Mammary epithelial cell (primary cell): Measurements from ENCODE around the gene NT5C.

Experiments used
- EZH2 ChIP-seq: IDR thresholded peaks from 2 replicates; pipeline ENCODE4 v1.6.1; 2012; ENCODE audit warnings: low read length, inconsistent platforms, borderline replicate concordance
- TF ChIP-seq, protein P1 (sequence below), 2 donors: IDR thresholded peaks in 1 of 2; conservative IDR thresholded peaks in 1 of 2; 2 replicates each; pipeline ENCODE4 v1.5.1; 2011 to 2012; ENCODE audit warnings: inconsistent platforms in 2 of 2, low read length in 2 of 2, mild to moderate bottlenecking in 2 of 2, control low read depth in 1 of 2, low read depth in 1 of 2; ENCODE audit not compliant: insufficient read depth in 1 of 2; ENCODE audit errors: extremely low read depth in 1 of 2

DNA sequence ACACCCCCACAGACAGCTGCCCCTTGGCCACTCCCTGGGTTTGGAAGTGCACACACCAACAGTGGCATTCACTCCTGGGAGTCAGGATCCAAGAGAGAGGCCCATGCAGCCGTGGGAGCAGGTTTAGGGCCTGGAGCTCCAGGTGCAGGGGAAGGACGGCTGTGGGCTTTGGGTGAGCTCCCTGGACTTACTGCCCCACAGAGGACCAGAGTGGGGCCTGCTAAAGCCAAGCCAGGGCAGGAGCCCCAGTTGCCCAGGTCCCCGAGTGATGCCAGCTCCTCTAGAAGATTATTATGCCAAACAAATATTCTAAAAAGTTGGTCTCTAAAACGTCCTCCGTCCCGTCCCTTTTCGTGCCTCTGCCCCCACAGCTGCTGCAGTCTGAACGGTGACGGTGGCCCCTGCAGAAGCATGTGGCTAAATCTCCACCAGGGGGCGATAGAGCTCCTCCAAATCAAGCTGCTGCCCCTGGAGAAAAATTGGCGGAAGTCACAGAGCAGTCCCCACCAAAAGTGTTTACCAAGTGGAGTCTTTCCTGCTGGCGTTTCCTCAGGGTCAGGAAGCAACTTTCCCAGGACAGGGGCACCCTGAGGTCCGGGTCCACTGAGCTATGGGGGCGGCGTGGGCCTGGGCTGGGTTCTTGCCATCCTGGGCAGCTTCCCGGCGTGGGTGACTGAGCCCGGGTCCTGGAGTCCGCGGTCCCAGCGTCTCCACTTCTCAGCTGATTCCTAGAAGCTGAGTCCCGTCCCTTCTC lies 17.6 kb downstream of the NT5C start:
- TF ChIP-seq, protein P1, sequence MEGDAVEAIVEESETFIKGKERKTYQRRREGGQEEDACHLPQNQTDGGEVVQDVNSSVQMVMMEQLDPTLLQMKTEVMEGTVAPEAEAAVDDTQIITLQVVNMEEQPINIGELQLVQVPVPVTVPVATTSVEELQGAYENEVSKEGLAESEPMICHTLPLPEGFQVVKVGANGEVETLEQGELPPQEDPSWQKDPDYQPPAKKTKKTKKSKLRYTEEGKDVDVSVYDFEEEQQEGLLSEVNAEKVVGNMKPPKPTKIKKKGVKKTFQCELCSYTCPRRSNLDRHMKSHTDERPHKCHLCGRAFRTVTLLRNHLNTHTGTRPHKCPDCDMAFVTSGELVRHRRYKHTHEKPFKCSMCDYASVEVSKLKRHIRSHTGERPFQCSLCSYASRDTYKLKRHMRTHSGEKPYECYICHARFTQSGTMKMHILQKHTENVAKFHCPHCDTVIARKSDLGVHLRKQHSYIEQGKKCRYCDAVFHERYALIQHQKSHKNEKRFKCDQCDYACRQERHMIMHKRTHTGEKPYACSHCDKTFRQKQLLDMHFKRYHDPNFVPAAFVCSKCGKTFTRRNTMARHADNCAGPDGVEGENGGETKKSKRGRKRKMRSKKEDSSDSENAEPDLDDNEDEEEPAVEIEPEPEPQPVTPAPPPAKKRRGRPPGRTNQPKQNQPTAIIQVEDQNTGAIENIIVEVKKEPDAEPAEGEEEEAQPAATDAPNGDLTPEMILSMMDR (conservative IDR thresholded peaks at IDR 0.05 in 1 of 2, IDR thresholded peaks at IDR 0.05 in 1 of 2; ENCODE audit: extremely low read depth in 1 of 2, insufficient read depth in 1 of 2, low read depth in 1 of 2, low read length in 2 of 2): peak; percentile 90 to 94
- no peak for TF ChIP-seq EZH2
